HEK293 (cell line): Measurements from ENCODE around the gene LIN37.

Experiments used
- KLF7 ChIP-seq: fragments of 450-650 bp; formaldehyde crosslinking; IDR thresholded peaks from 2 replicates; pipeline ENCODE4 v1.5.1; 2016; ENCODE audit warnings: missing biosample characterization, missing genetic modification characterization, borderline replicate concordance
- PATZ1 ChIP-seq: fragments of 450-650 bp; formaldehyde crosslinking; IDR thresholded peaks from 2 replicates; pipeline ENCODE4 v1.5.1; 2016; ENCODE audit warnings: missing biosample characterization, missing genetic modification characterization
- PBX3 ChIP-seq: sonication (generic); formaldehyde crosslinking; IDR thresholded peaks from 2 replicates; pipeline ENCODE4 v1.8.1; 2022; ENCODE audit warnings: mild to moderate bottlenecking, moderate library complexity, missing genetic modification reagents
- SCRT2 ChIP-seq: fragments of 450-650 bp; formaldehyde crosslinking; IDR thresholded peaks from 2 replicates; pipeline ENCODE4 v1.5.1; 2016; ENCODE audit warnings: missing biosample characterization, missing genetic modification characterization
- SETDB1 ChIP-seq: IDR thresholded peaks from one replicate; pipeline ENCODE4 v1.6.1; 2017; ENCODE audit warnings: mild to moderate bottlenecking, low read length, moderate library complexity, mixed read lengths; ENCODE audit not compliant: insufficient read length
- YY1 ChIP-seq: fragments of 450-650 bp; formaldehyde crosslinking; IDR thresholded peaks from 2 replicates; pipeline ENCODE4 v1.5.1; 2018; ENCODE audit warnings: missing biosample characterization, missing genetic modification characterization
- YY2 ChIP-seq: fragments of 450-650 bp; formaldehyde crosslinking; IDR thresholded peaks from 2 replicates; pipeline ENCODE4 v1.5.1; 2016; ENCODE audit warnings: missing biosample characterization, missing genetic modification characterization
- ZBTB20 ChIP-seq: fragments of 450-650 bp; formaldehyde crosslinking; IDR thresholded peaks from 2 replicates; pipeline ENCODE4 v1.5.1; 2016; ENCODE audit warnings: missing biosample characterization, missing genetic modification characterization
- ZEB2 ChIP-seq: fragments of 450-650 bp; formaldehyde crosslinking; IDR thresholded peaks from 2 replicates; pipeline ENCODE4 v1.5.1; 2016; ENCODE audit warnings: missing biosample characterization, missing genetic modification characterization
- ZFP69B ChIP-seq: fragments of 450-650 bp; formaldehyde crosslinking; IDR thresholded peaks from 2 replicates; pipeline ENCODE4 v1.5.1; 2016; ENCODE audit warnings: missing biosample characterization, missing genetic modification characterization
- ZNF155 ChIP-seq: fragments of 450-650 bp; formaldehyde crosslinking; IDR thresholded peaks from 2 replicates; pipeline ENCODE4 v1.5.1; 2016; ENCODE audit warnings: missing biosample characterization, missing genetic modification characterization
- ZNF184 ChIP-seq: fragments of 450-650 bp; IDR thresholded peaks from 2 replicates; pipeline ENCODE4 v1.5.1; 2018; ENCODE audit warnings: missing biosample characterization, mild to moderate bottlenecking, missing genetic modification characterization
- ZNF19 ChIP-seq: fragments of 450-650 bp; formaldehyde crosslinking; IDR thresholded peaks from 2 replicates; pipeline ENCODE4; 2016; ENCODE audit warnings: missing biosample characterization, missing genetic modification characterization, low read depth
- ZNF211 ChIP-seq: fragments of 450-650 bp; formaldehyde crosslinking; IDR thresholded peaks from 2 replicates; pipeline ENCODE4 v1.5.1; 2016; ENCODE audit warnings: low read depth, missing biosample characterization, missing genetic modification characterization
- ZNF23 ChIP-seq: fragments of 450-650 bp; formaldehyde crosslinking; IDR thresholded peaks from 2 replicates; pipeline ENCODE4 v1.5.1; 2016; ENCODE audit warnings: missing biosample characterization, missing genetic modification characterization, borderline replicate concordance
- ZNF274 ChIP-seq, 2 experiments: fragments of 200-500 bp in 1 of 2; fragments of 450-650 bp in 1 of 2; sonication (Bioruptor generic) in 1 of 2; formaldehyde crosslinking in 1 of 2; IDR thresholded peaks; 2 replicates each; pipeline versions ENCODE4 v1.5.1 to v1.6.1; 2014 to 2016; ENCODE audit warnings: borderline replicate concordance in 1 of 2, inconsistent platforms in 1 of 2, low read length in 1 of 2, missing biosample characterization in 1 of 2, missing genetic modification characterization in 1 of 2
- ZNF292 ChIP-seq: fragments of 450-650 bp; formaldehyde crosslinking; IDR thresholded peaks from 2 replicates; pipeline ENCODE4 v1.5.1; 2016; ENCODE audit warnings: low read depth, missing biosample characterization, missing genetic modification characterization, borderline replicate concordance
- ZNF302 ChIP-seq: fragments of 450-650 bp; formaldehyde crosslinking; IDR thresholded peaks from 2 replicates; pipeline ENCODE4 v1.5.1; 2016; ENCODE audit warnings: missing biosample characterization, missing genetic modification characterization, low read depth
- ZNF362 ChIP-seq: fragments of 450-650 bp; formaldehyde crosslinking; IDR thresholded peaks from 2 replicates; pipeline ENCODE4 v1.5.1; 2016; ENCODE audit warnings: missing biosample characterization, missing genetic modification characterization
- ZNF366 ChIP-seq: fragments of 450-650 bp; formaldehyde crosslinking; conservative IDR thresholded peaks from 2 replicates; pipeline ENCODE4 v1.5.1; 2016; ENCODE audit warnings: missing biosample characterization, missing genetic modification characterization
- ZNF394 ChIP-seq: fragments of 450-650 bp; formaldehyde crosslinking; IDR thresholded peaks from 2 replicates; pipeline ENCODE4 v1.5.1; 2016; ENCODE audit warnings: missing biosample characterization, missing genetic modification characterization, mild to moderate bottlenecking, moderate library complexity, borderline replicate concordance
- ZNF473 ChIP-seq: fragments of 450-650 bp; formaldehyde crosslinking; IDR thresholded peaks from 2 replicates; pipeline ENCODE4 v1.5.1; 2017; ENCODE audit warnings: missing biosample characterization, missing genetic modification characterization
- ZNF513 ChIP-seq: fragments of 450-650 bp; IDR thresholded peaks from 2 replicates; pipeline ENCODE4 v1.5.1; 2018; ENCODE audit warnings: missing biosample characterization, missing genetic modification characterization
- ZNF514 ChIP-seq: fragments of 450-650 bp; formaldehyde crosslinking; IDR thresholded peaks from 2 replicates; pipeline ENCODE4 v1.5.1; 2016; ENCODE audit warnings: missing biosample characterization, missing genetic modification characterization
- ZNF558 ChIP-seq: fragments of 450-650 bp; formaldehyde crosslinking; IDR thresholded peaks from 2 replicates; pipeline ENCODE4 v1.5.1; 2016; ENCODE audit warnings: missing biosample characterization, missing genetic modification characterization
- ZNF580 ChIP-seq: fragments of 450-650 bp; formaldehyde crosslinking; IDR thresholded peaks from 2 replicates; pipeline ENCODE4 v1.5.1; 2016; ENCODE audit warnings: missing biosample characterization, missing genetic modification characterization
- ZNF585B ChIP-seq: fragments of 450-650 bp; formaldehyde crosslinking; IDR thresholded peaks from 2 replicates; pipeline ENCODE4 v1.5.1; 2016; ENCODE audit warnings: missing biosample characterization, missing genetic modification characterization
- ZNF610 ChIP-seq: fragments of 450-650 bp; formaldehyde crosslinking; IDR thresholded peaks from 2 replicates; pipeline ENCODE4 v1.5.1; 2016; ENCODE audit warnings: missing biosample characterization, missing genetic modification characterization, borderline replicate concordance
- ZNF654 ChIP-seq: fragments of 450-650 bp; formaldehyde crosslinking; IDR thresholded peaks from 2 replicates; pipeline ENCODE4 v1.5.1; 2016; ENCODE audit warnings: low read depth, missing biosample characterization, missing genetic modification characterization
- ZNF707 ChIP-seq: fragments of 450-650 bp; formaldehyde crosslinking; IDR thresholded peaks from 2 replicates; pipeline ENCODE4 v1.5.1; 2016; ENCODE audit warnings: missing biosample characterization, missing genetic modification characterization
- ZNF777 ChIP-seq: fragments of 450-650 bp; formaldehyde crosslinking; IDR thresholded peaks from 2 replicates; pipeline ENCODE4 v1.5.1; 2017; ENCODE audit warnings: missing biosample characterization, missing genetic modification characterization, borderline replicate concordance
- ZNF785 ChIP-seq: fragments of 450-650 bp; formaldehyde crosslinking; IDR thresholded peaks from 2 replicates; pipeline ENCODE4 v1.5.1; 2016; ENCODE audit warnings: missing biosample characterization, missing genetic modification characterization
- ZNF837 ChIP-seq: fragments of 450-650 bp; formaldehyde crosslinking; IDR thresholded peaks from 2 replicates; pipeline ENCODE4 v1.5.1; 2016; ENCODE audit warnings: missing biosample characterization, missing genetic modification characterization

Gene LIN37

GRCh38 chr19:35748106-35749020 is at the start of gene LIN37 (continued):
- peak; percentile 87 for TF ChIP-seq ZNF513
- TF ChIP-seq ZNF366: peak; percentile 85
- peak; percentile 46; the same call in 1 of the 2 replicates for TF ChIP-seq ZEB2 (tag by site-specific recombination)
- no peak; the same call in 1 of the 2 replicates for TF ChIP-seq ZNF155 (tag by site-specific recombination)
- peak; percentile 74 for TF ChIP-seq PATZ1
- no peak for TF ChIP-seq ZNF23 (tag by site-specific recombination)
- no peak for TF ChIP-seq ZNF211
- no peak for TF ChIP-seq ZNF302 (tag by site-specific recombination)
- no peak for TF ChIP-seq ZNF292 (tag by site-specific recombination)
- TF ChIP-seq SETDB1: no peak
- no peak for TF ChIP-seq ZNF654 (tag by site-specific recombination)
- TF ChIP-seq ZNF19 (tag by site-specific recombination): no peak
- no peak for TF ChIP-seq ZNF514
- TF ChIP-seq PBX3: peak; percentile 91
- TF ChIP-seq ZNF580 (tag by site-specific recombination): peak; percentile 99
- TF ChIP-seq YY1 (tag by site-specific recombination): peak; percentile 9; the same call in 1 of the 2 replicates
- TF ChIP-seq ZNF362: no peak
- TF ChIP-seq ZNF184 (tag by site-specific recombination): no peak
- no peak for TF ChIP-seq ZNF785 (tag by site-specific recombination)
- TF ChIP-seq ZNF707: no peak
- TF ChIP-seq ZNF585B (tag by site-specific recombination): no peak
- peak; percentile 52; the same call in 1 of the 2 replicates for TF ChIP-seq ZNF610 (tag by site-specific recombination)
- peak; percentile 96 for TF ChIP-seq ZNF777 (tag by site-specific recombination)
- TF ChIP-seq ZNF394 (tag by site-specific recombination): no peak
- TF ChIP-seq ZFP69B (tag by site-specific recombination): peak; percentile 43; the same call in 1 of the 2 replicates
- TF ChIP-seq SCRT2: no peak
- TF ChIP-seq ZNF837 (tag by site-specific recombination): no peak
- TF ChIP-seq ZNF274 (IDR thresholded peaks at IDR 0.05; ENCODE audit: low read length): no peak
- no peak for TF ChIP-seq ZNF274 (tag by site-specific recombination; IDR thresholded peaks at IDR 0.05; ENCODE audit: borderline replicate concordance)
- peak; percentile 47; the same call in 1 of the 2 replicates for TF ChIP-seq ZBTB20
- TF ChIP-seq YY2: no peak
- TF ChIP-seq ZNF473 (tag by site-specific recombination): no peak
- peak; percentile 40; the same call in 1 of the 2 replicates for TF ChIP-seq ZNF558
- peak; percentile 84; the same call in 1 of the 2 replicates for TF ChIP-seq KLF7 (tag by site-specific recombination)
- TF ChIP-seq, all 188 proteins: peak for 62
